Ascending aorta (tissue), 2 donors: ENCODE data around the gene CYSTM1. TPM values are rescaled to one million over a fixed set of nuclear protein-coding genes. Genes with fewer than 3 reads are reported as not detected.

Source experiments
- DNase-seq, 2 donors: peaks; one replicate each; pipeline ENCODE4 v3.0.0-alpha.2; 2019; ENCODE audit warnings: low spot score in 2 of 2
- H3K27ac ChIP-seq, 2 donors: fragments of 200-600 bp; sonication (generic); one replicate each; pipeline ENCODE4 v1.5.1; 2016 to 2017; ENCODE audit warnings: mild to moderate bottlenecking in 1 of 2
- H3K27me3 ChIP-seq: fragments of 200-600 bp; sonication (generic); one replicate; pipeline ENCODE4 v1.5.1; 2017
- H3K36me3 ChIP-seq, 2 donors: fragments of 200-600 bp; sonication (generic); one replicate each; pipeline ENCODE4 v1.5.1; 2016
- H3K4me1 ChIP-seq, 2 donors: fragments of 200-600 bp; sonication (generic); one replicate each; pipeline ENCODE4 v1.5.1; 2016 to 2017; ENCODE audit warnings: mild to moderate bottlenecking in 1 of 2
- H3K4me3 ChIP-seq, 2 donors: fragments of 200-600 bp; sonication (generic); one replicate each; pipeline ENCODE4 v1.5.1; 2016 to 2017; ENCODE audit warnings: mild to moderate bottlenecking in 1 of 2
- H3K9me3 ChIP-seq, 2 donors: fragments of 200-600 bp; sonication (generic); one replicate each; pipeline ENCODE4 v1.5.1; 2016
- CTCF ChIP-seq, 3 experiments: fragments of 200-600 bp in 2 of 3; fragments of 450-650 bp in 1 of 3; sonication (generic) in 2 of 3; IDR thresholded peaks; one replicate each; pipeline ENCODE4 v1.5.1; 2016 to 2019; ENCODE audit warnings: antibody characterized with exemption in 3 of 3, mild to moderate bottlenecking in 1 of 3, moderate library complexity in 1 of 3
- intact Hi-C: fragments of 100-400 bp; cut with DNase I; formaldehyde crosslinking; loops from one replicate; pipeline ENCODE4 v1.15.1; 2023
- total RNA-seq: library from RNA; depleted of rRNA; stranded (reverse); fragments of >200 nt; gene quantifications from one replicate; pipeline ENCODE4 v1.1.0, GENCODE V29; 2016

The CYSTM1 gene
- total RNA-seq, 1 donor from 2014 or later: 66.3 TPM

GRCh38 chr5:140145256-140145655, 29.7 kb upstream of the CYSTM1 start:
- Histone ChIP-seq H3K4me1 (peaks cover 11 to 21% of the 10 kb centered on the region in 2 donors), H3K9me3 (no peaks in the 10 kb centered on the region), H3K27me3 (no peaks in the 10 kb centered on the region), H3K4me3 (peak overlapping the region in 1 of 2 donors; percentile 61), H3K36me3 (no peaks in the 10 kb centered on the region), H3K27ac (no peak overlapping the region)
- TF ChIP-seq CTCF (IDR thresholded peaks at IDR 0.05): no peak
- no peak for DNase-seq
- intact Hi-C loops: loop anchor here (1.0 to 2.0 kb wide), 3 partner anchors 12 to 38 kb away; partner anchors contain the start of gene PURA

GRCh38 chr5:140145818-140146522, 29.0 kb upstream of the CYSTM1 start:
- Histone ChIP-seq H3K27me3 (no peaks in the 10 kb centered on the region), H3K9me3 (no peaks in the 10 kb centered on the region), H3K36me3 (no peaks in the 10 kb centered on the region), H3K27ac (no peak overlapping the region), H3K4me1 (peaks cover 11 to 14% of the 10 kb centered on the region in 2 donors), H3K4me3 (peak overlapping the region; percentile 46 to 61)
- peak in 1 of 2 donors; percentile 80 for DNase-seq
- peak; percentile 50 to 88 (median 67) for TF ChIP-seq CTCF (IDR thresholded peaks at IDR 0.05)
- intact Hi-C loops: loop anchor here (1.0 to 2.0 kb wide), 3 partner anchors 11 to 39 kb away; partner anchors contain the start of gene PURA

- Histone ChIP-seq H3K36me3 (no peaks in the 10 kb centered on the region), H3K4me1 (peaks cover 11 to 12% of the 10 kb centered on the region in 2 donors), H3K4me3 (peak overlapping the region in 1 of 2 donors; percentile 61), H3K9me3 (no peaks in the 10 kb centered on the region), H3K27me3 (no peaks in the 10 kb centered on the region), H3K27ac (no peak overlapping the region)
- TF ChIP-seq CTCF (IDR thresholded peaks at IDR 0.05): no peak
- peak in 1 of 2 donors; percentile 40 for DNase-seq
- intact Hi-C loops: no loop called here
Observed at GRCh38 chr5:140146523-140146842, 28.5 kb upstream of the CYSTM1 start.

GRCh38 chr5:140147460-140147859, 27.5 kb upstream of the CYSTM1 start:
- H3K4me1 ChIP-seq: peaks cover 11 to 12% of the 10 kb centered on the region in 2 donors
- TF ChIP-seq CTCF (IDR thresholded peaks at IDR 0.05): no peak
- no peak overlapping the region for H3K27ac ChIP-seq
- H3K27me3 ChIP-seq: no peaks in the 10 kb centered on the region
- H3K36me3 ChIP-seq: no peaks in the 10 kb centered on the region
- peak in 1 of 2 donors; percentile 51 for DNase-seq
- intact Hi-C loops: no loop called here
- H3K4me3 ChIP-seq: no peak overlapping the region
- no peaks in the 10 kb centered on the region for H3K9me3 ChIP-seq

GRCh38 chr5:140148508-140148907, 26.5 kb upstream of the CYSTM1 start:
- intact Hi-C loops: no loop called here

More at GRCh38 chr5:140148508-140148907, 26.5 kb upstream of the CYSTM1 start:
- H3K4me3 ChIP-seq: no peak overlapping the region
- no peaks in the 10 kb centered on the region for H3K9me3 ChIP-seq
- H3K4me1 ChIP-seq: peaks cover 11 to 15% of the 10 kb centered on the region in 2 donors
- no peak overlapping the region for H3K27ac ChIP-seq
- TF ChIP-seq CTCF (IDR thresholded peaks at IDR 0.05): no peak
- peak in 1 of 2 donors; percentile 61 for DNase-seq
- no peaks in the 10 kb centered on the region for H3K27me3 ChIP-seq
- no peaks in the 10 kb centered on the region for H3K36me3 ChIP-seq
